SK-N-SH treated with all-trans-retinoic acid at 6 μM for 48 hours (cell line): ENCODE results near the gene ADM.
A peak's percentile ranks its signal among the peaks of the same experiment; 100 is the strongest.

Experiments used
- ATAC-seq: fragments of 200-7000 bp; cut with Tn5 transposase; 3 replicates; pipeline ENCODE4 v1.9.1; 2020; ENCODE audit warnings: mild to moderate bottlenecking, moderate library complexity
- ARNTL ChIP-seq: fragments of 450-650 bp; formaldehyde crosslinking; IDR thresholded peaks from 2 replicates; pipeline ENCODE4 v1.5.0; 2020; ENCODE audit warnings: low read depth, mild to moderate bottlenecking, moderate library complexity, borderline replicate concordance
- BACH2 ChIP-seq: fragments of 250-450 bp; sonication (Bioruptor Pico); IDR thresholded peaks from 2 replicates; pipeline ENCODE4 v1.9.0; 2021; ENCODE audit warnings: mild to moderate bottlenecking, borderline replicate concordance
- CSDC2 ChIP-seq: fragments of 250-450 bp; sonication (Bioruptor Pico); IDR thresholded peaks from 2 replicates; pipeline ENCODE4 v1.5.0; 2020; ENCODE audit warnings: mild to moderate bottlenecking, moderate library complexity
- ESRRG ChIP-seq: fragments of 250-450 bp; sonication (Bioruptor Pico); IDR thresholded peaks from 2 replicates; pipeline ENCODE4 v1.6.1; 2021; ENCODE audit warnings: mild to moderate bottlenecking
- ISL1 ChIP-seq: fragments of 250-450 bp; sonication (Bioruptor Pico); IDR thresholded peaks from 2 replicates; pipeline ENCODE4 v2.1.2; 2022; ENCODE audit warnings: mild to moderate bottlenecking, moderate library complexity
- OSR1 ChIP-seq: fragments of 250-450 bp; sonication (Bioruptor Pico); IDR thresholded peaks from 2 replicates; pipeline ENCODE4 v1.8.0; 2022; ENCODE audit warnings: moderate library complexity, mild to moderate bottlenecking, inconsistent platforms
- RARB ChIP-seq: fragments of 250-450 bp; sonication (Bioruptor Pico); IDR thresholded peaks from 2 replicates; pipeline ENCODE4 v1.8.0; 2021; ENCODE audit warnings: mild to moderate bottlenecking, moderate library complexity
- SNAI2 ChIP-seq: fragments of 250-450 bp; sonication (Bioruptor Pico); IDR thresholded peaks from 2 replicates; pipeline ENCODE4 v1.5.0; 2020; ENCODE audit warnings: mild to moderate bottlenecking, moderate library complexity
- TCF4 ChIP-seq: fragments of 250-450 bp; sonication (Bioruptor Pico); IDR thresholded peaks from 2 replicates; pipeline ENCODE4 v1.8.0; 2021; ENCODE audit warnings: mild to moderate bottlenecking, moderate library complexity, borderline replicate concordance
- TOX ChIP-seq: fragments of 250-450 bp; sonication (Bioruptor Pico); IDR thresholded peaks from 2 replicates; pipeline ENCODE4 v1.8.0; 2021; ENCODE audit warnings: mild to moderate bottlenecking, moderate library complexity, borderline replicate concordance
- ZC3H10 ChIP-seq: fragments of 250-450 bp; sonication (Bioruptor Pico); IDR thresholded peaks from 2 replicates; pipeline ENCODE4 v1.5.1; 2021; ENCODE audit warnings: mild to moderate bottlenecking, moderate library complexity
- ZFP3 ChIP-seq: fragments of 250-450 bp; sonication (Bioruptor Pico); IDR thresholded peaks from 2 replicates; pipeline ENCODE4 v1.5.0; 2020; ENCODE audit warnings: mild to moderate bottlenecking, moderate library complexity
- ZFP30 ChIP-seq: fragments of 450-650 bp; formaldehyde crosslinking; IDR thresholded peaks from 2 replicates; pipeline ENCODE4 v1.5.0; 2022; ENCODE audit warnings: mild to moderate bottlenecking, moderate library complexity
- ZNF70 ChIP-seq: fragments of 450-650 bp; formaldehyde crosslinking; IDR thresholded peaks from 2 replicates; pipeline ENCODE4 v1.5.0; 2020; ENCODE audit warnings: mild to moderate bottlenecking, moderate library complexity
- ZNF8 ChIP-seq: fragments of 450-650 bp; formaldehyde crosslinking; IDR thresholded peaks from 2 replicates; pipeline ENCODE4 v1.5.0; 2020; ENCODE audit warnings: mild to moderate bottlenecking, moderate library complexity
- TF ChIP-seq, protein P1 (sequence below): fragments of 250-450 bp; sonication (Bioruptor Pico); IDR thresholded peaks from 2 replicates; pipeline ENCODE4 v1.8.0; 2020; ENCODE audit warnings: mild to moderate bottlenecking, moderate library complexity, borderline replicate concordance
- TF ChIP-seq, protein P2 (sequence below): fragments of 250-450 bp; sonication (Bioruptor Pico); IDR thresholded peaks from 2 replicates; pipeline ENCODE4 v1.5.0; 2020; ENCODE audit warnings: mild to moderate bottlenecking, moderate library complexity
- TF ChIP-seq, protein P3 (sequence below): fragments of 250-450 bp; sonication (Bioruptor Pico); IDR thresholded peaks from 2 replicates; pipeline ENCODE4 v1.5.1; 2021; ENCODE audit warnings: mild to moderate bottlenecking, moderate library complexity
- TF ChIP-seq, protein P4 (sequence below): fragments of 250-450 bp; sonication (Bioruptor Pico); IDR thresholded peaks from 2 replicates; pipeline ENCODE4 v1.5.1; 2020; ENCODE audit warnings: low read depth, mild to moderate bottlenecking, moderate library complexity
- TF ChIP-seq, protein P5 (sequence below): fragments of 250-450 bp; sonication (Bioruptor Pico); IDR thresholded peaks from 2 replicates; pipeline ENCODE4 v1.8.0; 2021; ENCODE audit warnings: low read depth, mild to moderate bottlenecking, moderate library complexity, borderline replicate concordance

Gene ADM

GRCh38 chr11:10329935-10330334 lies 25.1 kb downstream of the ADM start:
- TF ChIP-seq ISL1 (peak; percentile 69), ZC3H10 (peak; percentile 69; the same call in 1 of the 2 replicates), ZFP3 (0 out of 2 replicates have a peak, but pooled peaks have one; percentile 14), ESRRG (CRISPR knock-in tag) (no peak), TOX (CRISPR knock-in tag) (peak; percentile 18; the same call in 1 of the 2 replicates)
- no peak for ATAC-seq

GRCh38 chr11:10331548-10332289 lies 26.8 kb downstream of the ADM start:
- no peak for ATAC-seq

GRCh38 chr11:10333490-10333889 lies 28.6 kb downstream of the ADM start:
- no peak for ATAC-seq
- TF ChIP-seq, protein P1, sequence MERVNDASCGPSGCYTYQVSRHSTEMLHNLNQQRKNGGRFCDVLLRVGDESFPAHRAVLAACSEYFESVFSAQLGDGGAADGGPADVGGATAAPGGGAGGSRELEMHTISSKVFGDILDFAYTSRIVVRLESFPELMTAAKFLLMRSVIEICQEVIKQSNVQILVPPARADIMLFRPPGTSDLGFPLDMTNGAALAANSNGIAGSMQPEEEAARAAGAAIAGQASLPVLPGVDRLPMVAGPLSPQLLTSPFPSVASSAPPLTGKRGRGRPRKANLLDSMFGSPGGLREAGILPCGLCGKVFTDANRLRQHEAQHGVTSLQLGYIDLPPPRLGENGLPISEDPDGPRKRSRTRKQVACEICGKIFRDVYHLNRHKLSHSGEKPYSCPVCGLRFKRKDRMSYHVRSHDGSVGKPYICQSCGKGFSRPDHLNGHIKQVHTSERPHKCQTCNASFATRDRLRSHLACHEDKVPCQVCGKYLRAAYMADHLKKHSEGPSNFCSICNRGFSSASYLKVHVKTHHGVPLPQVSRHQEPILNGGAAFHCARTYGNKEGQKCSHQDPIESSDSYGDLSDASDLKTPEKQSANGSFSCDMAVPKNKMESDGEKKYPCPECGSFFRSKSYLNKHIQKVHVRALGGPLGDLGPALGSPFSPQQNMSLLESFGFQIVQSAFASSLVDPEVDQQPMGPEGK (CRISPR knock-in tag) = no peak
- TF ChIP-seq ESRRG (CRISPR knock-in tag) = no peak
- TF ChIP-seq, protein P2, sequence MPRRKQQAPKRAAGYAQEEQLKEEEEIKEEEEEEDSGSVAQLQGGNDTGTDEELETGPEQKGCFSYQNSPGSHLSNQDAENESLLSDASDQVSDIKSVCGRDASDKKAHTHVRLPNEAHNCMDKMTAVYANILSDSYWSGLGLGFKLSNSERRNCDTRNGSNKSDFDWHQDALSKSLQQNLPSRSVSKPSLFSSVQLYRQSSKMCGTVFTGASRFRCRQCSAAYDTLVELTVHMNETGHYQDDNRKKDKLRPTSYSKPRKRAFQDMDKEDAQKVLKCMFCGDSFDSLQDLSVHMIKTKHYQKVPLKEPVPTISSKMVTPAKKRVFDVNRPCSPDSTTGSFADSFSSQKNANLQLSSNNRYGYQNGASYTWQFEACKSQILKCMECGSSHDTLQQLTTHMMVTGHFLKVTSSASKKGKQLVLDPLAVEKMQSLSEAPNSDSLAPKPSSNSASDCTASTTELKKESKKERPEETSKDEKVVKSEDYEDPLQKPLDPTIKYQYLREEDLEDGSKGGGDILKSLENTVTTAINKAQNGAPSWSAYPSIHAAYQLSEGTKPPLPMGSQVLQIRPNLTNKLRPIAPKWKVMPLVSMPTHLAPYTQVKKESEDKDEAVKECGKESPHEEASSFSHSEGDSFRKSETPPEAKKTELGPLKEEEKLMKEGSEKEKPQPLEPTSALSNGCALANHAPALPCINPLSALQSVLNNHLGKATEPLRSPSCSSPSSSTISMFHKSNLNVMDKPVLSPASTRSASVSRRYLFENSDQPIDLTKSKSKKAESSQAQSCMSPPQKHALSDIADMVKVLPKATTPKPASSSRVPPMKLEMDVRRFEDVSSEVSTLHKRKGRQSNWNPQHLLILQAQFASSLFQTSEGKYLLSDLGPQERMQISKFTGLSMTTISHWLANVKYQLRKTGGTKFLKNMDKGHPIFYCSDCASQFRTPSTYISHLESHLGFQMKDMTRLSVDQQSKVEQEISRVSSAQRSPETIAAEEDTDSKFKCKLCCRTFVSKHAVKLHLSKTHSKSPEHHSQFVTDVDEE = no peak
- TF ChIP-seq, protein P3, sequence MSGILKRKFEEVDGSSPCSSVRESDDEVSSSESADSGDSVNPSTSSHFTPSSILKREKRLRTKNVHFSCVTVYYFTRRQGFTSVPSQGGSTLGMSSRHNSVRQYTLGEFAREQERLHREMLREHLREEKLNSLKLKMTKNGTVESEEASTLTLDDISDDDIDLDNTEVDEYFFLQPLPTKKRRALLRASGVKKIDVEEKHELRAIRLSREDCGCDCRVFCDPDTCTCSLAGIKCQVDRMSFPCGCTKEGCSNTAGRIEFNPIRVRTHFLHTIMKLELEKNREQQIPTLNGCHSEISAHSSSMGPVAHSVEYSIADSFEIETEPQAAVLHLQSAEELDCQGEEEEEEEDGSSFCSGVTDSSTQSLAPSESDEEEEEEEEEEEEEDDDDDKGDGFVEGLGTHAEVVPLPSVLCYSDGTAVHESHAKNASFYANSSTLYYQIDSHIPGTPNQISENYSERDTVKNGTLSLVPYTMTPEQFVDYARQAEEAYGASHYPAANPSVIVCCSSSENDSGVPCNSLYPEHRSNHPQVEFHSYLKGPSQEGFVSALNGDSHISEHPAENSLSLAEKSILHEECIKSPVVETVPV (CRISPR knock-in tag) = no peak
- TF ChIP-seq BACH2 = no peak
- no peak for TF ChIP-seq RARB
- no peak for TF ChIP-seq ZC3H10
- TF ChIP-seq, protein P4, sequence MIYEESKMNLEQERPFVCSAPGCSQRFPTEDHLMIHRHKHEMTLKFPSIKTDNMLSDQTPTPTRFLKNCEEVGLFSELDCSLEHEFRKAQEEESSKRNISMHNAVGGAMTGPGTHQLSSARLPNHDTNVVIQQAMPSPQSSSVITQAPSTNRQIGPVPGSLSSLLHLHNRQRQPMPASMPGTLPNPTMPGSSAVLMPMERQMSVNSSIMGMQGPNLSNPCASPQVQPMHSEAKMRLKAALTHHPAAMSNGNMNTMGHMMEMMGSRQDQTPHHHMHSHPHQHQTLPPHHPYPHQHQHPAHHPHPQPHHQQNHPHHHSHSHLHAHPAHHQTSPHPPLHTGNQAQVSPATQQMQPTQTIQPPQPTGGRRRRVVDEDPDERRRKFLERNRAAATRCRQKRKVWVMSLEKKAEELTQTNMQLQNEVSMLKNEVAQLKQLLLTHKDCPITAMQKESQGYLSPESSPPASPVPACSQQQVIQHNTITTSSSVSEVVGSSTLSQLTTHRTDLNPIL = no peak

More at GRCh38 chr11:10331548-10332289, 26.8 kb downstream of the ADM start:
- TF ChIP-seq, protein P2 = no peak
- TF ChIP-seq SNAI2 = no peak
- no peak for TF ChIP-seq ZC3H10
- no peak for TF ChIP-seq CSDC2 (CRISPR knock-in tag)
- TF ChIP-seq ZFP3 = no peak
- TF ChIP-seq ZFP30 (CRISPR knock-in tag) = no peak
- TF ChIP-seq, all 23 proteins: peak for 0

DNA sequence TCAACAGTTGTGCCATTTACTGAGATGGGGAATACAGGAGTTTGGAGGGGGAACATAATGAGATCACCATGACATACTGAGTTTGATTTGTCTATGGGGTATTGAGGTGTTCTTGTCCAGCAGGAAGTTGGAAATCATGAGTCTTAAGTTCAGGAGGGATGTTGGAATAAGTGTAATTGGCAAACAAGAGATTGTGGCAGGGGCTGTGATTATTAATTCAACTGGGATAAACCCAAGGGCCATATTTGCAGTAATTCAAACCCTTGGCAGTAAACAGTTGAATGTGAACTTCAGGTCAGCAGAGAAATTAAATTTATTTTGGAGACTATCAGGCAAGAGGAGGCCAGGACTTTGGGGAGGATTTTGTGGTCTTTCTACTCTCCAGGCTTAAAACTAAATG lies 33.4 kb downstream of the ADM start:
- ATAC-seq = no peak
- TF ChIP-seq OSR1 (CRISPR knock-in tag) (no peak), ESRRG (CRISPR knock-in tag) (no peak), TCF4 (CRISPR knock-in tag) (no peak), ARNTL (CRISPR knock-in tag) (no peak), ISL1 (no peak), ZNF8 (CRISPR knock-in tag) (no peak), SNAI2 (no peak), ZNF70 (CRISPR knock-in tag) (no peak), RARB (no peak)
- TF ChIP-seq, protein P5, sequence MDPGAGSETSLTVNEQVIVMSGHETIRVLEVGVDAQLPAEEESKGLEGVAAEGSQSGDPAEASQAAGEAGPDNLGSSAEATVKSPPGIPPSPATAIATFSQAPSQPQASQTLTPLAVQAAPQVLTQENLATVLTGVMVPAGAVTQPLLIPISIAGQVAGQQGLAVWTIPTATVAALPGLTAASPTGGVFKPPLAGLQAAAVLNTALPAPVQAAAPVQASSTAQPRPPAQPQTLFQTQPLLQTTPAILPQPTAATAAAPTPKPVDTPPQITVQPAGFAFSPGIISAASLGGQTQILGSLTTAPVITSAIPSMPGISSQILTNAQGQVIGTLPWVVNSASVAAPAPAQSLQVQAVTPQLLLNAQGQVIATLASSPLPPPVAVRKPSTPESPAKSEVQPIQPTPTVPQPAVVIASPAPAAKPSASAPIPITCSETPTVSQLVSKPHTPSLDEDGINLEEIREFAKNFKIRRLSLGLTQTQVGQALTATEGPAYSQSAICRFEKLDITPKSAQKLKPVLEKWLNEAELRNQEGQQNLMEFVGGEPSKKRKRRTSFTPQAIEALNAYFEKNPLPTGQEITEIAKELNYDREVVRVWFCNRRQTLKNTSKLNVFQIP (CRISPR knock-in tag) = no peak
- TF ChIP-seq, protein P3 (CRISPR knock-in tag) = no peak
- TF ChIP-seq, protein P1 (CRISPR knock-in tag) = no peak
